Activated CD4-positive, CD25-positive, alpha-beta regulatory T cell treated with anti-CD3 and anti-CD28 coated beads, Interleukin-2, amount 50 U/mL, for 72 hours (primary cell): ENCODE measurements around the gene ANO6.
A peak's percentile ranks its signal among the peaks of the same experiment; 100 is the strongest.
"Not testable (repeated sequence)": the region's sequence is repeated elsewhere in the genome, so short reads cannot be mapped to it uniquely, and the experiment has no call there.

Experiments
- DNase-seq: peaks from one replicate; pipeline ENCODE4 v3.0.0; 2021

The ANO6 gene

GRCh38 chr12:45213107-45213506 lies 2.8 kb upstream of the ANO6 start:
- DNase-seq = no peak

- no peak for DNase-seq
Observed at GRCh38 chr12:45214071-45214470, 1.8 kb upstream of the ANO6 start.

GRCh38 chr12:45214749-45215418 lies 1.0 kb upstream of the ANO6 start:
- no peak for DNase-seq

GRCh38 chr12:45216230-45216982 lies 511 bp downstream of the ANO6 start:
- DNase-seq = peak; percentile 61

GRCh38 chr12:45216983-45217485 lies 1.1 kb downstream of the ANO6 start:
- no peak for DNase-seq

- DNase-seq = no peak
Observed at GRCh38 chr12:45217846-45218245, 2.0 kb downstream of the ANO6 start.

- no peak for DNase-seq
Observed at GRCh38 chr12:45219621-45220020, 3.7 kb downstream of the ANO6 start.

- DNase-seq = no peak
Observed at GRCh38 chr12:45220363-45220931, 4.6 kb downstream of the ANO6 start.

GRCh38 chr12:45220969-45221368 lies 5.1 kb downstream of the ANO6 start:
- no peak for DNase-seq

- DNase-seq = no peak
Observed at GRCh38 chr12:45223868-45224267, 8.0 kb downstream of the ANO6 start.

- no peak for DNase-seq
Observed at GRCh38 chr12:45224311-45224710, 8.4 kb downstream of the ANO6 start.

- DNase-seq = no peak
Observed at GRCh38 chr12:45226021-45226420, 10.1 kb downstream of the ANO6 start.

GRCh38 chr12:45227316-45228067 lies 11.6 kb downstream of the ANO6 start:
- no peak for DNase-seq

- no peak for DNase-seq
Observed at GRCh38 chr12:45231515-45232145, 15.7 kb downstream of the ANO6 start.

- no peak for DNase-seq
Observed at GRCh38 chr12:45232146-45232755, 16.4 kb downstream of the ANO6 start.

- DNase-seq = no peak
Observed at GRCh38 chr12:45232756-45233372, 17.0 kb downstream of the ANO6 start.

GRCh38 chr12:45234139-45234865 lies 18.4 kb downstream of the ANO6 start:
- no peak for DNase-seq

GRCh38 chr12:45235087-45236025 lies 19.5 kb downstream of the ANO6 start:
- DNase-seq = no peak

- not testable (repeated sequence) for DNase-seq
Observed at GRCh38 chr12:45236383-45236782, 20.5 kb downstream of the ANO6 start.

GRCh38 chr12:45242180-45242579 lies 26.3 kb downstream of the ANO6 start:
- DNase-seq = no peak
